HTR-8/SVneo (cell line): ENCODE measurements around the gene MED27.

Experiments used
- DNase-seq: peaks from one replicate; pipeline ENCODE4 v3.0.0; 2011; ENCODE audit warnings: low spot score, mixed read lengths; ENCODE audit not compliant: insufficient read length
- FAIRE-seq: peaks from 2 replicates; lab custom pipeline; 2011; peaks lifted over from hg19 to GRCh38; lab: Jason Lieb, UNC

MED27 gene

GRCh38 chr9:132048201-132048600, 31.5 kb downstream of the MED27 start:
- DNase-seq (no peak), FAIRE-seq (no peak)

GRCh38 chr9:132046456-132046855, 33.2 kb downstream of the MED27 start:
- no peak for FAIRE-seq
- no peak for DNase-seq

GRCh38 chr9:132044176-132044875, 35.3 kb downstream of the MED27 start:
- DNase-seq (no peak), FAIRE-seq (no peak)

- FAIRE-seq (no peak), DNase-seq (no peak)
These were observed 36.0 kb downstream of the MED27 start for GRCh38 chr9:132043708-132044107.

GRCh38 chr9:132042324-132042723, 37.3 kb downstream of the MED27 start:
- no peak for FAIRE-seq
- peak; percentile 64 for DNase-seq

GRCh38 chr9:132041798-132042197, 37.9 kb downstream of the MED27 start:
- DNase-seq (no peak), FAIRE-seq (no peak)

GRCh38 chr9:132040808-132041207, 38.9 kb downstream of the MED27 start:
- FAIRE-seq: no peak
- no peak for DNase-seq

GRCh38 chr9:132040246-132040645, 39.4 kb downstream of the MED27 start:
- DNase-seq: no peak
- no peak for FAIRE-seq

GRCh38 chr9:132039284-132039683, 40.4 kb downstream of the MED27 start:
- FAIRE-seq: no peak

GRCh38 chr9:132037458-132037857, 42.2 kb downstream of the MED27 start:
- DNase-seq: no peak
- no peak for FAIRE-seq

More at GRCh38 chr9:132039284-132039683, 40.4 kb downstream of the MED27 start:
- no peak for DNase-seq

GRCh38 chr9:132036521-132036920, 43.1 kb downstream of the MED27 start:
- no peak for FAIRE-seq
- DNase-seq: no peak

- FAIRE-seq: no peak
- DNase-seq: no peak
These were observed 44.0 kb downstream of the MED27 start for GRCh38 chr9:132035679-132036078.

- DNase-seq: no peak
- FAIRE-seq: no peak
These were observed 47.3 kb downstream of the MED27 start for GRCh38 chr9:132032238-132032950.

- FAIRE-seq: no peak
- DNase-seq: no peak
These were observed 48.0 kb downstream of the MED27 start for GRCh38 chr9:132031467-132032237.

- FAIRE-seq (no peak), DNase-seq (no peak)
These were observed 48.9 kb downstream of the MED27 start for GRCh38 chr9:132030626-132031325.

GRCh38 chr9:132027752-132028663, 51.7 kb downstream of the MED27 start:
- FAIRE-seq: no peak
- no peak for DNase-seq

- peak; percentile 75 for DNase-seq
- peak; percentile 33 for FAIRE-seq
These were observed 52.6 kb downstream of the MED27 start for GRCh38 chr9:132026932-132027585.

GRCh38 chr9:132025766-132026165, 53.9 kb downstream of the MED27 start:
- DNase-seq (no peak), FAIRE-seq (no peak)

GRCh38 chr9:132024589-132024988, 55.1 kb downstream of the MED27 start:
- no peak for FAIRE-seq
- DNase-seq: no peak
